NCI-H748 (cell line): ENCODE data around the gene ANKRD36.
"Not testable (repeated sequence)": the region's sequence is repeated elsewhere in the genome, so short reads cannot be mapped to it uniquely, and the experiment has no call there.

Experiments
- DNase-seq: peaks from one replicate; lab custom pipeline; 2025; ENCODE audit not compliant: unreplicated experiment; lab: John Stamatoyannopoulos, UW

Gene ANKRD36

GRCh38 chr2:97276232-97276798 is 163.4 kb downstream of the ANKRD36 start:
- DNase-seq = not testable (repeated sequence)

GRCh38 chr2:97285187-97285586 is 172.2 kb downstream of the ANKRD36 start:
- DNase-seq = not testable (repeated sequence)

- DNase-seq = not testable (repeated sequence)
These were observed 180.7 kb downstream of the ANKRD36 start for GRCh38 chr2:97293687-97294086.
